Measurements from ENCODE around the gene SNORC. TPM values are rescaled to one million over a fixed set of nuclear protein-coding genes. Genes with fewer than 3 reads are reported as not detected.

Gene SNORC
- total and polyA plus RNA-seq, 12 donors, result 0.35 to 12.5 (median 2.1) TPM; not detected in 1

DNA sequence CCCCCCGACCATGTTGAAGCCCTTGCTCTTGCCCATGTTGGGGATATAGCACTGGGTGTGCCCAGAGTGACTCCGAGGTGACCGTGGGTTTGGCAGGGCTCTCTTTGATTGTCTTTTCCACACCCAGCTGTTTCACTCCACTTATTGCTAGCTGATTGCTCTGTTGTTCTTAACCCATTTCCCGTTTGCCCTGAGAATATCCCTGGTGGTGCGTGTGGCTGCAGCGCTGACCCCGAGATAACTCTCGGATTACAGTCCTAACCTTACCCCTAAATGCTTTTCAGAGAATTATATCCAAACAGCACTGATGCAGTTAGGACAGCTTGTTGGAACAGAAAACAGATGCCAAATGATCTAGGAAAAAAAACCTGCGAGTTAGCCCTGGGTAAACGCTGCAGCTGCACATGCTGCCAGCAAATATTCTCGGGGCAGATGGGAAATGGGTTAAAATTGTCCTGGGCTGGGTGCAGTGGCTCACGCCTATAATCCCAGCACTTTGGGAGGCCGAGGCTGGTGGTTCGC lies 34.3 kb upstream of the SNORC start:
- no peak for DNase-seq
- no peak overlapping the region for H3K4me3 ChIP-seq
- H3K9me3 ChIP-seq (replicated peaks in 1 of 3), result no peaks in the 10 kb centered on the region
- intact Hi-C loops (cut with DNase I), result no loop called here
- TF ChIP-seq, protein P1, sequence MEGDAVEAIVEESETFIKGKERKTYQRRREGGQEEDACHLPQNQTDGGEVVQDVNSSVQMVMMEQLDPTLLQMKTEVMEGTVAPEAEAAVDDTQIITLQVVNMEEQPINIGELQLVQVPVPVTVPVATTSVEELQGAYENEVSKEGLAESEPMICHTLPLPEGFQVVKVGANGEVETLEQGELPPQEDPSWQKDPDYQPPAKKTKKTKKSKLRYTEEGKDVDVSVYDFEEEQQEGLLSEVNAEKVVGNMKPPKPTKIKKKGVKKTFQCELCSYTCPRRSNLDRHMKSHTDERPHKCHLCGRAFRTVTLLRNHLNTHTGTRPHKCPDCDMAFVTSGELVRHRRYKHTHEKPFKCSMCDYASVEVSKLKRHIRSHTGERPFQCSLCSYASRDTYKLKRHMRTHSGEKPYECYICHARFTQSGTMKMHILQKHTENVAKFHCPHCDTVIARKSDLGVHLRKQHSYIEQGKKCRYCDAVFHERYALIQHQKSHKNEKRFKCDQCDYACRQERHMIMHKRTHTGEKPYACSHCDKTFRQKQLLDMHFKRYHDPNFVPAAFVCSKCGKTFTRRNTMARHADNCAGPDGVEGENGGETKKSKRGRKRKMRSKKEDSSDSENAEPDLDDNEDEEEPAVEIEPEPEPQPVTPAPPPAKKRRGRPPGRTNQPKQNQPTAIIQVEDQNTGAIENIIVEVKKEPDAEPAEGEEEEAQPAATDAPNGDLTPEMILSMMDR (IDR thresholded peaks at IDR 0.05), result no peak
- no peak for TF ChIP-seq POLR2A (IDR thresholded peaks at IDR 0.05)
- H3K36me3 ChIP-seq (replicated peaks in 1 of 2), result peaks cover 0 to 67% of the 10 kb centered on the region in 2 donors
- 78 to 90% (median 83%) methylated on average over 14 of the region's 14 CpGs for WGBS, 4 donors
- H3K27ac ChIP-seq, result no peak overlapping the region
- no peaks in the 10 kb centered on the region for H3K27me3 ChIP-seq
- H3K4me1 ChIP-seq (replicated peaks in 1 of 2), result peaks cover 7 to 27% of the 10 kb centered on the region in 2 donors

DNA sequence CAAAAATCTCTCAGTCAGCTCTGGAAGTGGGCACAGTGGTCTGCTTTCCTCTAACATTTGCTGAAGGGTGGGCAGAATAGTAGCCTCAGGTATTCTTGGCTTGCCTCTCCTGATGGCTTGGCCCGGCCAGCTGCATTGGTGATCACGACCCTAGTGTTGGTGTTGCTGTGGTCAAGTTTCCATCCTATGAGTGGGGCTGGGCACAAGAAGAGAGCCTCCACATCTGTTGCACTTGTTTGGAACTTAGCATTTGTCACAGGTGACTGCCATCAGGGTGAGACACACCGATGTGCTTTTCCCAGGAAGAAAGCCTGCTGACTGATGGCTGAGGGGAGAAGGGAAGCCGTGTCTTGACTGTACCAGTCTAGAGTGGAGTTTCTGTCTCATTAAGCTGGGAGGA lies 33.1 kb upstream of the SNORC start:
- H3K36me3 ChIP-seq (replicated peaks in 1 of 2), result peaks cover 0 to 65% of the 10 kb centered on the region in 2 donors
- no peaks in the 10 kb centered on the region for H3K27me3 ChIP-seq
- TF ChIP-seq, protein P1 (IDR thresholded peaks at IDR 0.05), result no peak
- no peak for TF ChIP-seq POLR2A (IDR thresholded peaks at IDR 0.05)
- no peak overlapping the region for H3K4me3 ChIP-seq
- 90 to 97% (median 96%) methylated on average over 3 to 4 of the region's 4 CpGs for WGBS, 4 donors
- intact Hi-C loops (cut with DNase I), result no loop called here
- no peak overlapping the region for H3K27ac ChIP-seq
- peaks cover 7 to 27% of the 10 kb centered on the region in 2 donors for H3K4me1 ChIP-seq (replicated peaks in 1 of 2)
- no peak for DNase-seq
- H3K9me3 ChIP-seq (replicated peaks in 1 of 3), result no peaks in the 10 kb centered on the region

DNA sequence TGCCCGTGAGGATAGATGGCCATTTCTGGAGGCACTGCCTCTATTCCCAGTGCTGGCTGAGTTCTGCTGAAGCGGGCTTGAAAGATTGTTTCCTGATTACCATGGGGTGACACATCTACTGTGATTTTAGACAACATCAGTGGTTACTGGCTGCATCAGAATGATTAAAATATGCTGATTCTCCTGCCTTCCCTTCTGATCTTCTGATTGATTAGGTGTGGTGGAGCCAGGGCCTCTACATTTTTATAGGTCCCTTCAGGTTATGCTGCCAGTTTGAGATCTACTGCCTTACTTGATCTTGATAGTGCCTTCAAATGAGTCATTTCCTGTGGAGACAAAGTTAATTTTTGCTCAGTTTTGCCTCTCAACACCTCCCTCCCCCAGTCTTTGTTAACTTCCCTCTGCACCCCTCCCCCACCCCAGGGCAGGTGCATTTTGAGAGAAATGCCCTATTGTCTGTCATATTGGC lies 31.6 kb upstream of the SNORC start:
- Histone ChIP-seq H3K27ac (peak overlapping the region in 1 of 5 donors; percentile 53), H3K4me1 (replicated peaks in 1 of 2) (peaks cover 7 to 27% of the 10 kb centered on the region in 2 donors), H3K27me3 (no peaks in the 10 kb centered on the region), H3K36me3 (replicated peaks in 1 of 2) (peaks cover 0 to 53% of the 10 kb centered on the region in 2 donors), H3K9me3 (replicated peaks in 1 of 3) (no peaks in the 10 kb centered on the region), H3K4me3 (no peak overlapping the region)
- intact Hi-C loops (cut with DNase I), result no loop called here
- peak in 1 of 7 donors; percentile 10 for DNase-seq
- 57 to 70% (median 60%) methylated on average over 2 of the region's 2 CpGs for WGBS, 4 donors
- TF ChIP-seq, protein P1 (IDR thresholded peaks at IDR 0.05), result no peak

DNA sequence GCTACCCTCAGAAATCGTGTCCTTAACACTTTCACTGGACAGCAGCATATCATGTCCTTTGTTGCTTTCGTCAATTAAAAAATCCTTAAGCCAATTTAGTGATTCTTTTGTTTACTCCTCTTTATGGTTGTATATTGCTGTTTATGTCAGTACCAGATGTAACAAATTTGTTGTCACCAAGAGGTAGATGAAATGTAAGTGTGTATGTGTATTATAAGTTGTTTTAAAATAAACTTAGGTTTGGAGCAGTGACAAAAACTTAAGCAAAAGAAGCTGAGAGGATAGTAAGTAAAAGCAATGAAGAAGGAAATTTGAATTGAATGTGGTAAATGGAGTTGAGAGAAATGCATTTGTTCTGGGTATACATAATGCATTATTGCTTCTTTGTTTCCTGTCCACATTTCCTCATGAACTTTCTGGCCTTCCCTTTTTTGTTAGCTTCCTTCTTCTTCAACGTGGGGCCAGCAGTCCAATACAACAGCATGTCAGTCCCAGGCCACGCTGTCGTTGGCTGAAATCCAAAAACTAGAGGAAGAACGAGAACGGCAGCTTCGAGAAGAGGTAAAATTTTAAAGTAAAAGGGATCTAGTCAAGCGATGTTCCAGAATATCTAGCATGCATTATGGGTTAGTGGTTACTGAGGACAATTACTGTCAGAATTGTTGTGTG lies 30.5 kb upstream of the SNORC start:
- no peaks in the 10 kb centered on the region for H3K9me3 ChIP-seq (replicated peaks in 1 of 3)
- peaks cover 0 to 53% of the 10 kb centered on the region in 2 donors for H3K36me3 ChIP-seq (replicated peaks in 1 of 2)
- peaks cover 7 to 27% of the 10 kb centered on the region in 2 donors for H3K4me1 ChIP-seq (replicated peaks in 1 of 2)
- H3K27ac ChIP-seq, result no peak overlapping the region
- peak; percentile 39 to 73 (median 57) for DNase-seq
- H3K4me3 ChIP-seq, result no peak overlapping the region
- 47 to 55% (median 49%) methylated on average over 9 of the region's 9 CpGs for WGBS, 4 donors
- intact Hi-C loops (cut with DNase I), result no loop called here
- TF ChIP-seq POLR2A (IDR thresholded peaks at IDR 0.05), result no peak
- TF ChIP-seq, protein P1 (IDR thresholded peaks at IDR 0.05), result no peak
- no peaks in the 10 kb centered on the region for H3K27me3 ChIP-seq

All from adrenal gland (tissue), 12 donors.